Neural progenitor cell (in vitro differentiated cells): ENCODE data around the gene GPR107. TPM values are rescaled to one million over a fixed set of nuclear protein-coding genes. Genes with fewer than 3 reads are reported as not detected.
A peak's percentile ranks its signal among the peaks of the same experiment; 100 is the strongest.

ENCODE experiments used
- DNase-seq: peaks from one replicate; pipeline ENCODE4 v3.0.0-alpha.2; 2016; ENCODE audit warnings: low spot score
- H2AFZ ChIP-seq: fragments of 200-600 bp; sonication (generic); replicated peaks from 2 replicates; pipeline ENCODE4 v1.6.1; 2016; ENCODE audit warnings: antibody characterized with exemption
- H3F3A ChIP-seq: fragments of 200-600 bp; sonication (generic); 2 replicates; pipeline ENCODE4 v1.6.1; 2016; ENCODE audit warnings: antibody characterized with exemption, low read depth
- H3K27ac ChIP-seq: fragments of 200-600 bp; sonication (generic); 2 replicates; pipeline ENCODE4 v1.5.1; 2016; ENCODE audit warnings: mild to moderate bottlenecking
- H3K27me3 ChIP-seq: fragments of 200-600 bp; sonication (generic); 2 replicates; pipeline ENCODE4 v1.6.1; 2016; ENCODE audit warnings: mild to moderate bottlenecking, moderate library complexity
- H3K36me3 ChIP-seq: fragments of 200-600 bp; sonication (generic); 2 replicates; pipeline ENCODE4 v1.5.1; 2016
- H3K4me1 ChIP-seq: fragments of 200-600 bp; sonication (generic); 2 replicates; pipeline ENCODE4 v1.6.1; 2016; ENCODE audit warnings: mixed run types
- H3K4me2 ChIP-seq: fragments of 200-600 bp; sonication (generic); 2 replicates; pipeline ENCODE4 v1.6.1; 2016
- H3K4me3 ChIP-seq: fragments of 200-600 bp; sonication (generic); 2 replicates; pipeline ENCODE4 v1.5.1; 2016
- H3K79me2 ChIP-seq: fragments of 200-600 bp; sonication (generic); 2 replicates; pipeline ENCODE4 v1.6.1; 2016; ENCODE audit warnings: low read depth
- H3K9ac ChIP-seq: fragments of 200-600 bp; sonication (generic); 2 replicates; pipeline ENCODE4 v1.6.1; 2016
- H3K9me3 ChIP-seq: fragments of 200-600 bp; sonication (generic); 2 replicates; pipeline ENCODE4 v1.5.1; 2016; ENCODE audit warnings: low read depth
- H4K20me1 ChIP-seq: fragments of 200-600 bp; sonication (generic); 2 replicates; pipeline ENCODE4 v1.6.1; 2016; ENCODE audit warnings: low read depth
- H3K27ac Mint-ChIP-seq: 3 replicates; pipeline ENCODE4 v1.8.0; 2021; ENCODE audit warnings: mixed read lengths
- H3K27me3 Mint-ChIP-seq: 2 replicates; pipeline ENCODE4 v1.8.0; 2022; ENCODE audit warnings: low read depth, mild to moderate bottlenecking, inconsistent platforms, moderate library complexity, mixed read lengths; ENCODE audit not compliant: insufficient read depth
- H3K36me3 Mint-ChIP-seq: 3 replicates; pipeline ENCODE4 v1.8.0; 2021; ENCODE audit warnings: mixed read lengths
- H3K4me1 Mint-ChIP-seq: 3 replicates; pipeline ENCODE4 v1.8.0; 2021; ENCODE audit warnings: mixed read lengths
- H3K4me3 Mint-ChIP-seq: 3 replicates; pipeline ENCODE4 v1.8.0; 2021; ENCODE audit warnings: mild to moderate bottlenecking, moderate library complexity, mixed read lengths
- H3K9me3 Mint-ChIP-seq: 3 replicates; pipeline ENCODE4 v1.8.0; 2020; ENCODE audit warnings: mixed read lengths
- CTCF ChIP-seq: fragments of 200-600 bp; sonication (generic); IDR thresholded peaks from 2 replicates; pipeline ENCODE4 v1.5.1; 2017; ENCODE audit warnings: antibody characterized with exemption, mild to moderate bottlenecking
- EZH2 ChIP-seq: fragments of 200-600 bp; sonication (generic); IDR thresholded peaks from 2 replicates; pipeline ENCODE4 v1.6.1; 2017; ENCODE audit warnings: antibody characterized with exemption, mild to moderate bottlenecking, moderate library complexity
- EZH2phosphoT487 ChIP-seq: fragments of 200-600 bp; sonication (generic); IDR thresholded peaks from 2 replicates; pipeline ENCODE4 v1.6.1; 2017; ENCODE audit warnings: antibody characterized with exemption
- total RNA-seq: library from RNA; depleted of rRNA; stranded (reverse); fragments of >200 nt; gene quantifications from 2 replicates; pipeline ENCODE4 v1.2.3, GENCODE V29; 2015; ENCODE audit warnings: low replicate concordance

Gene GPR107
- total RNA-seq, 1 donor from 2014 or later, result 33.8 TPM

DNA sequence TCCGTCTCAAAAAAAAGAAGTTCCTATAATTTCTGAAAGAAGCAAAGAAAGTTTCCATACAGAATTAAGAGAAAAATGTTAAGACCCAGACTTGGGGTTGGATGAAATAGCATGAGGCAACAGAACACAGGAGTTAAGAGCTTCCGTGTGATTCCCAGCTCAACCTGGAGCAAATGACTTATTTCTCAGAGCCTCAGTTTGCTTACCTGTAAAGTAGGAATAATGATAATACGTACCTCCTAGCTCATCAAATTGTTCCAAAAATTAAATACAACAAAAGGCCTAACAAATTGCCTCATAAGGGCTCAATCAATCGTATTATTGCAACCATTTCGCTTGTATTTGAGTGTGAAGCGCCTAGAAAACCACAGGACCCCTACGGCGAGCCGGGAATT is 600 bp upstream of the GPR107 start:
- H3K27me3 ChIP-seq, result no peaks in the 10 kb centered on the region
- H3K36me3 ChIP-seq, result no peaks in the 10 kb centered on the region
- peak overlapping the region; percentile 3 for H3K9ac ChIP-seq
- H3K4me3 ChIP-seq, result peak overlapping the region; percentile 80
- H3F3A ChIP-seq, result peaks cover 6% of the 10 kb centered on the region
- H3K4me1 ChIP-seq, result no peaks in the 10 kb centered on the region
- Mint-ChIP-seq H3K27me3 (no peaks in the 10 kb centered on the region), H3K27ac (peak overlapping the region; percentile 29), H3K36me3 (peaks cover 1% of the 10 kb centered on the region), H3K9me3 (no peaks in the 10 kb centered on the region), H3K4me3 (peak overlapping the region; percentile 97), H3K4me1 (peaks cover 17% of the 10 kb centered on the region)
- no peak overlapping the region for H3K27ac ChIP-seq
- H3K9me3 ChIP-seq, result no peaks in the 10 kb centered on the region
- no peak for DNase-seq
- no peak for TF ChIP-seq CTCF
- no peak for TF ChIP-seq EZH2phosphoT487
- no peak for TF ChIP-seq EZH2
- H4K20me1 ChIP-seq, result no peaks in the 10 kb centered on the region
- H2AFZ ChIP-seq, result peak overlapping the region; percentile 91
- H3K79me2 ChIP-seq, result peaks cover 54% of the 10 kb centered on the region
- H3K4me2 ChIP-seq, result peak overlapping the region; percentile 91

- Histone ChIP-seq H3F3A (peaks cover 6% of the 10 kb centered on the region), H3K79me2 (peaks cover 67% of the 10 kb centered on the region), H3K4me2 (peak overlapping the region; percentile 91), H3K4me1 (no peaks in the 10 kb centered on the region), H3K9me3 (no peaks in the 10 kb centered on the region), H2AFZ (peak overlapping the region; percentile 91), H3K27ac (no peak overlapping the region), H3K4me3 (peak overlapping the region; percentile 80), H3K27me3 (no peaks in the 10 kb centered on the region), H4K20me1 (no peaks in the 10 kb centered on the region), H3K9ac (peak overlapping the region; percentile 64), H3K36me3 (no peaks in the 10 kb centered on the region)
- peaks cover 5% of the 10 kb centered on the region for H3K36me3 Mint-ChIP-seq
- no peak for DNase-seq
- TF ChIP-seq EZH2phosphoT487, result no peak
- TF ChIP-seq CTCF, result no peak
- no peak for TF ChIP-seq EZH2
- peaks cover 2% of the 10 kb centered on the region for H3K27me3 Mint-ChIP-seq
- H3K4me1 Mint-ChIP-seq, result peaks cover 17% of the 10 kb centered on the region
- peak overlapping the region; percentile 97 for H3K4me3 Mint-ChIP-seq
- peak overlapping the region; percentile 95 for H3K27ac Mint-ChIP-seq
- H3K9me3 Mint-ChIP-seq, result no peaks in the 10 kb centered on the region
These were observed 650 bp downstream of the GPR107 start for GRCh38 chr9:130054325-130054786.

DNA sequence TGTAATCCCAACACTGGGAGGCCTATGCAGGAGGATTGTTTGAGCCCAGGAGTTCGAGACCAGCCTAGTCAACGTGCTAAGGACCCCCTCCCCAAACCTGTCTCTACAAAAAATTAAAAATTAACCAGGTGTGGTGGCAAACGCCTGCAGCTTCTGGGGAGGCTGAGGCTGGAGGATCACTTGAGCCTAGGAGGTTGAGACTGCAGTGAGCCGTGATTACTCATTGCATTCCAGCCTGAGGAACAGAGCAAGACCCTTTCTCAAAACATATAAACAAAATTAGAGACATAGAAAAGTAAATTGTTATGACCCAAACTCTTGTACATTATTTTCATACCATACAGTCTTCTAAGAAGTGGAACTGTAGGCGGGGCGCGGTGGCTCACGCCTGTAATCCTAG is 1.1 kb downstream of the GPR107 start:
- DNase-seq, result no peak
- Histone ChIP-seq H3K36me3 (no peaks in the 10 kb centered on the region), H3K9ac (peak overlapping the region; percentile 64), H3K4me2 (peak overlapping the region; percentile 91), H3K9me3 (no peaks in the 10 kb centered on the region), H3K27ac (no peak overlapping the region), H3K79me2 (peaks cover 71% of the 10 kb centered on the region), H4K20me1 (no peaks in the 10 kb centered on the region), H3K27me3 (no peaks in the 10 kb centered on the region), H3K4me1 (no peaks in the 10 kb centered on the region), H2AFZ (no peak overlapping the region), H3K4me3 (peak overlapping the region; percentile 80), H3F3A (peaks cover 6% of the 10 kb centered on the region)
- Mint-ChIP-seq H3K9me3 (no peaks in the 10 kb centered on the region), H3K27me3 (peaks cover 2% of the 10 kb centered on the region), H3K4me3 (peak overlapping the region; percentile 97), H3K27ac (peak overlapping the region; percentile 95), H3K4me1 (peaks cover 17% of the 10 kb centered on the region), H3K36me3 (peaks cover 5% of the 10 kb centered on the region)
- no peak for TF ChIP-seq EZH2phosphoT487
- TF ChIP-seq CTCF, result no peak
- TF ChIP-seq EZH2, result no peak
